ENCODE results near the gene PRG3. TPM values are rescaled to one million over a fixed set of nuclear protein-coding genes. Genes with fewer than 3 reads are reported as not detected.

The PRG3 gene
- total and polyA plus RNA-seq, 2 donors (not counting 1 experiment from before 2014, with no cell fraction given) = not detected

GRCh38 chr11:57357310-57357709 is 23.6 kb downstream of the PRG3 start:
- H3K4me3 ChIP-seq (ENCODE audit: control extremely low read depth in 1 of 5, extremely low read depth in 1 of 5, insufficient read depth in 1 of 5, low read depth in 2 of 5, low read length in 4 of 5) = no peak overlapping the region
- DNase-seq (no peak), ATAC-seq (ENCODE audit: low read depth) (no peak)
- Mint-ChIP-seq H3K9me3 (ENCODE audit: insufficient read depth) (no peaks in the 10 kb centered on the region), H3K27me3 (peaks cover 37% of the 10 kb centered on the region), H3K27ac (no peak overlapping the region), H3K4me3 (no peak overlapping the region), H3K4me1 (no peaks in the 10 kb centered on the region)
- no peak overlapping the region for H3K9ac ChIP-seq (ENCODE audit: low read length)
- ChIA-PET CTCF (interaction anchor here (1.1 to 3.5 kb wide), 3 partner anchors 9 to 27 kb away, joined by 3 to 15 read pairs (median 4); no protein-coding TSS in a partner anchor), POLR2A (no interaction called here)
- peaks cover 0 to 5% (median 1%) of the 10 kb centered on the region in 4 experiments for H3K27me3 ChIP-seq (replicated peaks in 1 of 4; ENCODE audit: control extremely low read depth in 1 of 4, control insufficient read depth in 3 of 4, insufficient read depth in 4 of 4, low read length in 3 of 4)
- H3K27ac ChIP-seq (ENCODE audit: low read length in 2 of 2) = no peak overlapping the region
- H3K36me3 ChIP-seq (replicated peaks in 1 of 2; ENCODE audit: control extremely low read depth in 1 of 2, control insufficient read depth in 1 of 2, extremely low read depth in 1 of 2, insufficient read depth in 2 of 2, low read length in 1 of 2) = no peaks in the 10 kb centered on the region
- H3K4me1 ChIP-seq (ENCODE audit: control insufficient read depth in 2 of 2, insufficient read depth in 2 of 2, low read length in 2 of 2) = no peaks in the 10 kb centered on the region
- H4K20me1 ChIP-seq (ENCODE audit: control insufficient read depth, insufficient read depth, low read length, poor library complexity, severe bottlenecking) = no peaks in the 10 kb centered on the region
- no peaks in the 10 kb centered on the region for H3K9me3 ChIP-seq (ENCODE audit: control extremely low read depth in 1 of 3, control insufficient read depth in 2 of 3, insufficient read depth in 1 of 3, low read length in 2 of 3)
- WGBS (ENCODE audit: insufficient coverage) = 86% methylated on average over 2 of the region's 3 CpGs
- TF ChIP-seq EZH2 (IDR thresholded peaks at IDR 0.05; ENCODE audit: borderline replicate concordance, insufficient read depth, low read depth, low read length, poor library complexity, severe bottlenecking) = no peak
- no peaks in the 10 kb centered on the region for H3K79me2 ChIP-seq (ENCODE audit: control insufficient read depth, insufficient read depth, low read length)
- H3K4me2 ChIP-seq (replicated peaks; ENCODE audit: low read depth, low read length, poor library complexity, severe bottlenecking) = no peak overlapping the region
- intact Hi-C loops (cut with micrococcal nuclease) = no loop called here
- H2AFZ ChIP-seq (ENCODE audit: insufficient read depth, low read depth, low read length, poor library complexity, severe bottlenecking) = no peak overlapping the region

GRCh38 chr11:57356268-57356667 is 24.7 kb downstream of the PRG3 start:
- POLR2A ChIA-PET = interaction anchor here (0.7 kb wide), 1 partner anchor 11 kb away, joined by 3 read pairs; no protein-coding TSS in a partner anchor

More at GRCh38 chr11:57356268-57356667, 24.7 kb downstream of the PRG3 start:
- Histone ChIP-seq H3K4me1 (ENCODE audit: control insufficient read depth in 2 of 2, insufficient read depth in 2 of 2, low read length in 2 of 2) (no peaks in the 10 kb centered on the region), H3K4me2 (replicated peaks; ENCODE audit: low read depth, low read length, poor library complexity, severe bottlenecking) (no peak overlapping the region), H2AFZ (ENCODE audit: insufficient read depth, low read depth, low read length, poor library complexity, severe bottlenecking) (no peak overlapping the region), H3K4me3 (ENCODE audit: control extremely low read depth in 1 of 5, extremely low read depth in 1 of 5, insufficient read depth in 1 of 5, low read depth in 2 of 5, low read length in 4 of 5) (no peak overlapping the region), H4K20me1 (ENCODE audit: control insufficient read depth, insufficient read depth, low read length, poor library complexity, severe bottlenecking) (no peaks in the 10 kb centered on the region), H3K9ac (ENCODE audit: low read length) (no peak overlapping the region), H3K36me3 (replicated peaks in 1 of 2; ENCODE audit: control extremely low read depth in 1 of 2, control insufficient read depth in 1 of 2, extremely low read depth in 1 of 2, insufficient read depth in 2 of 2, low read length in 1 of 2) (no peaks in the 10 kb centered on the region), H3K27ac (ENCODE audit: low read length in 2 of 2) (no peak overlapping the region), H3K79me2 (ENCODE audit: control insufficient read depth, insufficient read depth, low read length) (no peaks in the 10 kb centered on the region), H3K9me3 (ENCODE audit: control extremely low read depth in 1 of 3, control insufficient read depth in 2 of 3, insufficient read depth in 1 of 3, low read length in 2 of 3) (peaks cover 0 to 2% (median 0%) of the 10 kb centered on the region in 3 donors), H3K27me3 (replicated peaks in 1 of 4; ENCODE audit: control extremely low read depth in 1 of 4, control insufficient read depth in 3 of 4, insufficient read depth in 4 of 4, low read length in 3 of 4) (peaks cover 0 to 5% (median 2%) of the 10 kb centered on the region in 4 experiments)
- DNase-seq (no peak), ATAC-seq (ENCODE audit: low read depth) (no peak)
- CTCF ChIA-PET = interaction anchor here (3.5 kb wide), 1 partner anchor 10 kb away, joined by 15 read pairs; no protein-coding TSS in a partner anchor
- H3K9me3 Mint-ChIP-seq (ENCODE audit: insufficient read depth) = no peaks in the 10 kb centered on the region
- H3K27me3 Mint-ChIP-seq = peaks cover 35% of the 10 kb centered on the region
- intact Hi-C loops (cut with micrococcal nuclease) = no loop called here
- WGBS (ENCODE audit: insufficient coverage) = 11% methylated on average over 9 of the region's 9 CpGs
- TF ChIP-seq CTCF (IDR thresholded peaks at IDR 0.05) (no peak), EZH2 (IDR thresholded peaks at IDR 0.05; ENCODE audit: borderline replicate concordance, insufficient read depth, low read depth, low read length, poor library complexity, severe bottlenecking) (no peak)
- no peak overlapping the region for H3K27ac Mint-ChIP-seq
- H3K4me3 Mint-ChIP-seq = no peak overlapping the region
- no peaks in the 10 kb centered on the region for H3K4me1 Mint-ChIP-seq

Data from B cell (primary cell).